GM21723 (cell line): ENCODE data around the gene TRPM3.

Experiments
- ATAC-seq: cut with Tn5 transposase; IDR thresholded peaks from one replicate; pipeline ENCODE4 v1.9.1; 2021; ENCODE audit warnings: mild to moderate bottlenecking, moderate library complexity; ENCODE audit not compliant: unreplicated experiment

The TRPM3 gene

DNA sequence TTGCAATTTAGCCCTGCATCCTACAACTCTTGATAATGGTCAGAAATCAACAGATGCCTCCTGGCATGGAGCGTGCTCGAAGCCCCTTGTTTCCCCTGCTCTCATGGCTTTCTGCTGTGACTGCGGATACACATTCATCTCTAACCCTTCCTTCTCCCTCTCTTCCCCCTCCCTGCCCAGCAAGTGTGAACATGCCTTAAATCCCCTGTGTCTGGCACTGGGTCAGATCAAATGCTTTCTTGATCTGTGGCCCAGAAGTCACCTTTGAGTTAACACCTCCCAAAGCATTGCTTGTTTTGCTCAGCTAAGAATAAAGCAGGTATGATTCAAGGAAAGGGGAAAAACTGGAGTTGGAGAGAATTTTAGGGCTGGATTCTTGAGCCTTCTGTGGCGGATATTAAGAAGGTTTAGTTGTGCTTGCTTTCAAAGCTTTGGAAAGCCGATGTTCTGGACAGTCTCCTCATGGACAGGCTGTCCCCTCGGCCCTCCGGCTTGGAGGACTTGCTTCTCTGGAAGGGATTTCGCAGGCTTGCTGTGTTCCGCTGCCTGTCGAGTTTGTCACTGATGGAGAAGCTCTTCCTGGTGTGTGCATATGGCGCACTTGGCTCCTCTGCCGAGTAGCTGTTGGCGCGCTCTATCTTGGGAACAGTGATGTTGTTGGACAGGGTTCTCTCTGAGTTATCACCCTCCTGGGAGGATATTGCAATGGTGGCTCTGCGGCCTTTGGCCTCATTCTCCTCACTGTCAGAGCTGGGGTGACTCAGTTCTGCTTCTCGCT, 585.7 kb downstream of the TRPM3 start:
- no peak for ATAC-seq

DNA sequence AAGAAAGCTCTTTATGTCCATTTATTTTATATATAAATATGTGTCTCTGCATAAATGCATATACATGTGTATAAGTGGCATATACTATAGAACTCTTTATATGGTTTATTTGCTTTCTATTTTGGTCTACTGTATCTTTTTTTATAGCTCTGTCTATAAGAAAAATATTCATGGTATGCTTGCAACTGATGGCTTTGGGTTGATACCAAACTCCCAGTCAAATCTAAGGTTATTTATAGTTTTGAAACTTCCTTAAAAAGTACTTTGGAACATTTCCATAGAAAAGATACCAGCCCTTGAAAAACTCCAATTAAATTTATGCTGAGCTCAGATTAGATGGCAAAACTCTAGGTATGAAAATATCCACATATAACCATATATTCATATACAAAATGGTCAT, 587.0 kb downstream of the TRPM3 start:
- no peak for ATAC-seq

DNA sequence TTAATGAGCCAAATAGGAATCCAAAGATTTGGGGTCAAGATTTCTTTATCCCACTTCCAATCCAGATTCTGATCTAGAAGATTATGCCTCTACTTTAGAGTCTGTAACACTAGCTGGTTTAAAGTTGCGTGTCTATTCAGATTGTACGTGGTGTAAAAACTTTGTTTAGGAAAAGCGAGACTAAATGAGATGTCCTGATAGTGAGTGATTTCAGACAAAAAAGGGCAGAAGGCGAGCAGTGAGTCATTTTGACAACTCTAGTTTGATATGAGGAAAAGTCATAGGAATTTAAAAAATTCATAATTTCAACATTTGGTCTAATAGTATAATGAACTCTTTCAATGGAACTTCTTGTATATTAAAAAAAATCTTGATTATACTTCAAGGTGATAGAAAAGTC, 587.4 kb downstream of the TRPM3 start:
- ATAC-seq: no peak

DNA sequence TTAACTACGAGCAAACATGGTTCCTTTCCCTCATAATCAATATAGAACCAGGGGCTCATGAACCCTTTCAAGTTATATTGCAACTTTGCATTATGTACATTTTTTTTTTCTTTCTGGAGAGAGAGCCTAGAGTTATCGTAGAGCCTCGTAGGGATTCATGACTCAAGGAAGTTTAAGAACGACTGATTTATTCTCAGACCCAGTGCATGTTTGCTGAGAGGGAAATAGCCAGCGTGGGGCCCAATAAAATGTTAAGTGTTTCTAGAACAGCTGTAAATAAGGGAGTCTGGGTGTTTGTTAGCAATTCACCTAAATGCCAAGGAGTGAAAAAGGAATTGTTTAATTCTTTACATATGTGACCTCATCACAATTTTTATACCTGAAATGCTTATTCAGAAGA, 587.9 kb downstream of the TRPM3 start:
- no peak for ATAC-seq

DNA sequence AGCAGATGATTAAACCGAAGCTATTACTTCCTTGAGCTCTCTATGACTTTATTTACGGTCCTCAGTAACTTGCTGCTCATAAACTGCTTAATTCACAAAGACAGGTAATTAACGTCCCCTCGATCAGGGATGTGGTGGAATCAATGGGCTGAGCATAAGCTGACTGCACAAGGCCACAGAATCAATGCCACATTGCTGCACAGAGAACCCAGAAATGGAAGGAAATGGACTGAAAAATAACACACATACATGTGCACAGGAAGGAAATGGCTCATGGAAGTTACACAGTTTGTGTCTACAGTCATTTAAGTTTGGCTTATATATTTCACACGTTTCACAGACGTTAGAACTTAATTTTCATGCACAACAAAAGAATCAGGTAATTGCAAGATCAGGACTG, 588.7 kb downstream of the TRPM3 start:
- no peak for ATAC-seq

DNA sequence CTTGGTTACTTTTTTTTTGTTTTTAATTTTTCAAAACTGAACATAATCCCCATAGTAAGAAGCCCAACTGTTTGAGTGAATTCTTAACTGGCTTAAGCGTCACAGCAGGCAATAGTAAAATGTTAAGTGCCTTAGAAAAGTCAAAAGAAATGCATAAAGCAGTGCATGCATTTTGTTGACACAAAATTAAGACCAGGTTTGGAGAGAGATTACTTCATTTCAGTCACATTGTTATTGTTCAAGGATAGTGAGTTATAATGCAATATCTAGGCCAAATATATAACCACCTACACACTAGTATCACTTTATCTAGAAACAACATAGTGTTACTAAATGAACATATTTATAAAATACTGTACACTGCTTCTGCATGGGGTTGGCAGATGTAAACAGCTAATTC, 590.1 kb downstream of the TRPM3 start:
- no peak for ATAC-seq

DNA sequence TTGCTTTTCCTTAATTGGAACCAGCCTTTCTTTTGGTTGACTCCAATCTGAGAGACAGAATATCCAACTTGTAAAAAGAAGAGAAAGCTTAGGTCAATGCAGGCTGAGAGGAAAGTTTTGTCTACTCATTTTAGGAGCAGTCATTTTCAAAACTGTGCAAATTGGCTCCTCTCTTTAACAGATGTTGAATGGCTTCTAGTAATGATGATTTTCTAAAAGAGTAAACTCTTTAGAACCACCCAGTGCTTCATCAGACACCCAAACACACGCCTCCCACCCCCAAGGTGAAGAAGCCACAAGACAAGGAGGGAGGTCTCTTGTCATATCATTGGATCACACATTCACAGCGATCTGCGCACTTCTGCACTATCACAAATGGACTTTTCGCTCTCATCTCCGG, 590.7 kb downstream of the TRPM3 start:
- ATAC-seq: no peak

DNA sequence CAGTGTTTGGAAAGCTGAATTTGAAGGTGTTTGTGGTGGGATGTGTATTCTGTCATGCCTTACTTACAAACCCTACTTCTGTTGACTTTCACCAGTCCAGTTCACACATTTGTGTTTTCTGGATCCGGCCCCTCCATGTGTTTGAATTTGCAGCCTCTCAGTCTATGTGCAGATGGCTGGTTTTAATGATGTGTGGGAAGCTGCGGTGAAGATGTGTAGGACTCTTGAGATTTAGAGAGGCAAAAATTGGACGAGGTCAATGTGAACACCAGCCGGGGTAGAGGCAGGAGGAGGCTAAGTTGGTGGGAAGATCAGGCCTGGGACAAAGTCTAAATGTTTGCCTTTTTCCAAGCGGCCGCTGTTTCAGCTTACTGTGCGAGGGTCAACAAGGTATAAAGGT, 591.6 kb downstream of the TRPM3 start:
- no peak for ATAC-seq

DNA sequence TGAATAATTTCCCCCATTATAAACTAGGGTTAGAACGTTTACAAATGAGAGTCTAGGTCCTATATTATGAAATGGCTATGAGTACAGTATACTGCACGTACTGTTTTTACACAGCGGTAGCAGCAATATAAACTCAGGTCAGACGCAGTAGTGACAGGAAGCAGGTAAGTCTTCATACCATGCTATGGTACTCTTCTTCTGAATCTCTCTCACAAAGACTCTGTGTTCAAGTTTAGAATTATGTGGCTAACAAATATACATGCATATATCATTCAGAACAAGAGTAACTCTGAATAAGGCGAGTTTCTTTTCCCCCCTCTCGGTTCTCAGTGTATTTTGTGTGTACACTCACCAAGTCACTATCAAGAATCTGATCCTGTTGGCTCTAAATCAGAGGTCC, 592.0 kb downstream of the TRPM3 start:
- ATAC-seq: no peak

DNA sequence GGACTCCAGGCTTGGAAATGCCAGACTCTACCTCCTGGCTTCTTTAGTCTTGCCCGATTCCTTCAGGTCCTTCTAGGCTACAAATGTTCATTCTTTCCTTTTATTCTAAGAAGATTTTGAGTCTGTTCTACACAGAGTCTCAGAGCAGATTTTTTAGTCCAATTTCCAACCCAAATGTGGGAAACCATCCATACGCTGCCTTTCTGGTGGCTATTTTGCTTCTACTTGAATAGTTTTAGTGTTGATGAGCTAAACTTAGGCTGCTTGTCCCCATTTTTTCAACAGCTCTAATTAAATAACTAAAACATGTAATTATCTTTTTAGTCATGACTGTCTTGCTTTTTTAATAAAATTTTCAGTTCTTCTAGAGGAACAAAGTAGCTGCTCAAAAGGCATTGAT, 594.5 kb downstream of the TRPM3 start:
- ATAC-seq: no peak

DNA sequence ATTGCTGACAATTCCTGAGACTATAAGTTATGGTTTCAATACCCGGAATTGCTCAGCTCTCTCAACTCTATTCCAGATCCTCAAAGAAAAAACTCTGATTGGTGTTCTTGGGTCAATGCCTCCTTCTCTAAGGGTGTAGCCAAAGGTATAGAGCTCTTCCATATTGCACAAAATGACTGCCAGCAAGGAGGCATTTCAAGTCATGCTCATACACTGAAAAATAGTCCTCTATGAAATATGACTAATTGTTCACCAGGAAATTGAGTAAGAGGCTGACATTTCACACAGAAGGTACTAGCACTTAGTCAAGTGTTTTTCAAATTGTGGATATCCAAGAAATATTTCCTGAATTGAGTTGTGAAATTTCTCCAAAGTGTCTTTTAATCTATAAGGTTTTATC, 595.9 kb downstream of the TRPM3 start:
- no peak for ATAC-seq

DNA sequence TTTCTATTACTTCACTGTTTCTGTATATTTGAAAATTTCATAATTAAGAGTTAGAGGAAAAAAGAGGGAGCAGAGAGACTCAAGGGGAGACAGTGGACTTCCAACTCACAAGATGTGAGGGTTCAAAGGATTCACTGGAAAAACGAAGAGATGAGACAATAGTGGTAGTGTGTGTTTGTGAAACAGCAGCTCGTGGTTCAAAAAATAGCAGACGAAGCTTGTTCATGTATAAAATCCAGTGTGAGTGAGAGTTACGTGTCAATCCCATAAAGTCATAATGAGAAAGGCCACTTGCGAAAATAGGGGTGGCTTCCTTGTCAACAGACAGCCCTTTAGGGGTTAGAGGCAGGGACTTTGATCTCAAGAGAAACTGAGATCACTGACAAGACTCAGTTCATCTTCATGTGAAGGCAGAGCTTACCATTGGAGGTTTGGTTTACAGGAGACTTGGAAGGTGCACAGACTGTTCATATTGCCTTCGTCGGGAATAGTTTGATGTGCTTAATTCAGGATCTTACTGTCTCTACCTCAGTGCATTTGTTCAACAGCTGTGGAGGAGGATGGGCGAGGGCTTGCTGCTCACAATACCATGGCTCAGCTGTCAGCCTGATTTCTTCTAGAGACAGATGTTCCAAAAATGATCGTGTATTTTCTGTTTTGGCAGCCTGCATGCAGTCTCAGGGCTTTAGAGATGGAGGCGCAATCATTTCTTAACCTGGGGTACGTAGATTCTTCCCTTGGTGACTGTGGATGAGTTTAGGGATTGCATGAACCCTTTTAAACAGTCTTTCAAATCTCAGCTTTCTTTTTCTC, 601.3 kb downstream of the TRPM3 start:
- peak; percentile 84 for ATAC-seq

DNA sequence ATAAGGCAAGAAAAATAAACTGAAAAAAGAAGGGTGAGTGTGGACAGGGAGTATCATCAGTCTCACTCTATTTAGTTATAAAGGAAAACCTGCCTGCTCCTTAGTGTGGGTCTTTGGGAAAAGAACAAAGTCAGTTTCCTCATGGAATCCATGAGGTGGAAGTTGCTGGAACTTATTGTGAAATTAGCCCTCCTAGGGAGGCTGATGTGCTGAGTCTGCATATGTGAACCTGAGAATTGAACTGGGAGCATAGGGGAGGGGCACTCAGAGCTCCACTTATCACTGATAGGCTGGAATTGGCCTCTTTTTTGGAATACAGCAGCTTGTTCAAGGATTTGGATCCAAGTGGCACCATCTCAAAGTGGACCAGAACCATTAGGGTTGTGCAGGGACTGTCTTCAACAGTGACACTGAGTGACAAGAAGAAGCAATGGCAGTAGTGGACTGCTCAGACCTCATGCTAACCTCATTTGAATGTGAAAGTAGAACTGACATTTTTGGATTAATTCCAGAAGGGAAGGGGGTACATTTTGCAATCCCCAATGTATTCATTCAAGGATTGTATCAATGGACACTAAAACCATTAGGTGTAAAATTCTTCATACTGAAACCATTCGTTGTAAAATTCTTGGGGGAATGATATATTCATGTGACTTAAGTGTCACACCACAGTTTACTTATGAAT, 603.4 kb downstream of the TRPM3 start:
- ATAC-seq: no peak

DNA sequence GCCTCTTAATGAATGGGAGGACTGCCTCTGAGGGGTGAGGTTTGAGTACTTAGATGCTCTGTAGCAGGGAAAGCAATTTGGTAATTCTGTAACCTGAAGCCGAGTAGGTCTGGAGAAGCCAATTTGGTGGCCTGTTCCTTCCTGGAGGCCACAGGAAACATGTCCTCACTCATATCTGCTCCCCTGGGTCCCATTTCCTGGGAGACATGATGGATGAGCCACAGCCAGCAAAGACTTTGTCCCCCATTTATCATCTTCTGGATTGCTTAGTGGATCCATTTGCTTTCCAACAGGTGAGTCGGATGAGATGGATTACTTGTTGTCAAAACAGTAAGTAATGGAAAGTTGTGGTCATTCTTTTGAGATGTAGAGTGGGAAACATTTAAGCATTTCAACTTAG, 607.1 kb downstream of the TRPM3 start:
- ATAC-seq: no peak

DNA sequence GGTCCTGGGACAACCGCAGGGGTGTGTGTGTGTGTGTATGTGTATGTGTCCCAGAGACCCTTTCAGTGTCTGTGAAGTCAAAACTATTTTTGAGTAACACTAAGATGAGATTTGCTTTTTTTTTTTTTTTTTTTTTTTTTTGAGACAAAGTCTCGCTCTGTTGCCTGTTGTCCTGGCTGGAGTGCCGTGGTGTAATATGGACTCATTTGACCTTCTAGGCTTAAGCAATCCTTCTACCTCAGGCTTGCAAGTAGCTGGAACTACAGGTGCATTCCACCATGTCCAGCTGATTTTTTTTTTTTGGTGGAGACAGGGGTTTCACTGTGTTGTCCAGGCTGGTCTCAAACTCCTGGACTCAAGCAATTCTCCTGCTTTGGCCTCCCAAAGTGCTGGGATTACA, 609.6 kb downstream of the TRPM3 start:
- no peak for ATAC-seq

DNA sequence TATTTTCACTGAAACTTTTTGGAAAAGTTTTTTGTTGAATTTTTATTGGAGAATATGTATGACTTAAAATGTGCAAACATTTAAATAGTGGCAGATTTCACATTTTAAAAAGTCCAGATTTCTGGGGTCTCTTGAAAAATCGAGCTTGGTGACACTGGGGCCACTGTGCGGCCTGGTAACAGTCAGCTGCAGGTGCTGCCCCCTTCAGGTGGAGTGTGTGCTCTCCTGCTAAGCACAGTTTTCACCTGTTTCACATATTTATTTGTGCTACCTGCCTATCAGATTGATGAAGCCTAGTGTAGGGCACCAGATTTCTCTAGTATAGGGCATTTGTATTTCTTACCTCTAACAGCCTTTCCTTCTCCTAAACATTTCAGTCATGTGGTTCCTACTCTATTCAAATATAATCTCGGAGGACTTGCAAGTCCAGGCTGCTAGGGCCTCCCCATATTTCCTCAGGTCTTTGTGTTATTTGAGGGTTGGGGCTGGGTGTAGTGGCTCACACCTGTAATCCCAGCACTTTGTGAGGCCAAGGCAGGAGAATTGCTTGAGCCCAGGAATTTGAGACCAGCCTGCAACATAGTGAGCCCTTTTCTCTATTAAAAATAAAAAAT, 611.2 kb downstream of the TRPM3 start:
- ATAC-seq: no peak

DNA sequence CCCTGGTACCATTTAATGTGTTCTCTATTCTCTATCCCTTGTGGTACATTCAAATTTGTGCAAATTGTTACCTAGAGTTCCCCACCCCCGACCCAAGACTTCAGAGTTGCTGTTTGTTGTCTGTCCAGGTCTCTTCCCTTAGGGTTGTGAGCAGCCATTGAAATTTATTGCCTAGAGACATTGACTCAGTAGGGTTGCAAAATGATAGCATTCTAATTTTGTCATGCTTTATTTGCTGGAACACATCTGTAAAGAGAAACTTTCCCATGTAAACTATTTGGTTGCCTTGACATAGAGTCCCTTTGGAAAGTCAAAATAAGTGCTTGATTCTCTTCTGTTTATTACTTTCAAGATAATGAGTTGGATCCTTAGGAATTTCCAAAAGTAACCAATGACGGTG, 615.3 kb downstream of the TRPM3 start:
- no peak for ATAC-seq

DNA sequence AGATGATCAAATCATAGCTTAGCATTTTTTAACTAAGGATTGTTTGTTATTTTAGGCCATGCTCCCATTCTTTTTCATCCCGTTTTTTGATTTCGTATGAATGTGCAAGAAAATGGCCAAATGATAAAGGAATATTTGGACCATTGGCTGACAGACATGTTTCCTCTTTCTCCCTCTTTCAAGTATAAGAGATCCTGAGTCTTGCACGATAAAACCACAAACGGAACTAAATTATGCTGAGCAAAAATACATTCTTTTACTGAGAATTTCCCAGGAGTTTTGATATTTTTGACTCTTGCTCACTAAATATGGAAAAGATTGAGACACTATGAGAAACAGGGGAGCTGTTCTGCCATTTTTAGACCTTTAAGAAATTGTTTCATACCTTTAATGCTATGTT, 616.6 kb downstream of the TRPM3 start:
- ATAC-seq: no peak

DNA sequence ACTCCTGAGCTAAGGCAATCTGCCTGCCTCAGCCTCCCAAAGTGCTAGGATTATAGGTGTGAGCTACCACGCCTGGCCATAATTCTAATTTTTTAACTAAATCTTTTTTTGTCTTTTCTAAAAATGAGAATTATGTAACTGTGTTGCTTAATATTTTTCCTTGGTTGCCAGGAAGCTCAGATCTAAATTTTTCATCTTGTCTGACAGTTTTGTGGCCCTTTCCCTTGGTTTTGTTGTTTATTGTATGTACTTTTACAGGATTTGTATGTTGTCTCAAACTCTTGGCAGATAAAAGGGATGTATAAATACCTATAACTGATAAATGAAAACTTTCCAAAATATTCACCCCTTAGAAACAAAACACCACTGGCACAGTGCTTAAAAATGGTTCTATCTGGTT, 618.7 kb downstream of the TRPM3 start:
- ATAC-seq: no peak

DNA sequence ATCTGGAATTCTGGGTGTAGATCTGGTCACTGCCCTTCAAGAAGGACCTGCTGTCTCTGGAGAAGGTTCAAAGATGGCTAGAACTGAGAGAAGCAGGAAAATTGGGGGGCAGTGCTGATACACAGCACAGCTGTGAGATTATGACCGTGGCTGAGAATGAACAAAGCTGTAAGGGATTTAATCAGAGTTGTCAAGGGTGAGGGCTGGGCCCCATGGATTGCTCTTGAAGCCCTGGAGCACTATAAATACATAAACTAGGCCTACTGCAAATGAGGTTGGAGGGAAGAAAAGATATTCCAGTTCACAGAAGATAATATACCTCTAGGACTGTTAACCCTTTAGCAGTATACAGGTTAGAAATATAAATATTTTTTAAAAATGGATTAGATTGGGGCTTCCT, 620.6 kb downstream of the TRPM3 start:
- ATAC-seq: no peak

DNA sequence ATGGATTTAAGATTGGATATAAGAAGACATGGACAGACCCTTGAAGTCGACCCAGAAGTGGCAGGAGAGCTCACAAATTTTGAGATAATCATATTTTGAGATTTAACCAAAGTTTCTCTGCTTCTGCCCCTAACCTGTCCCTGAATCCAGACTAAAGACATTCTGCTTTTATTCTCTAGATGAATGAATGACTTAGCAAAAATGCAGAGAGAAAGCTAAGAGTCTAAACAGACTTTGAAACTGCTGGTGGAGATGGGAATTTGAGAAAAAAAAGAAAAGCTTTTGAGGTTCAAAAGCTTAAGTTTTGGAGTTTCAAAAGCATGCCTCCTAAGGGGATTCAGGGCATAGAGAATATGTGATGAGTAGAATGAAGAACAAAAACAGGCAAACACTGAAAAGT, 621.8 kb downstream of the TRPM3 start:
- no peak for ATAC-seq

DNA sequence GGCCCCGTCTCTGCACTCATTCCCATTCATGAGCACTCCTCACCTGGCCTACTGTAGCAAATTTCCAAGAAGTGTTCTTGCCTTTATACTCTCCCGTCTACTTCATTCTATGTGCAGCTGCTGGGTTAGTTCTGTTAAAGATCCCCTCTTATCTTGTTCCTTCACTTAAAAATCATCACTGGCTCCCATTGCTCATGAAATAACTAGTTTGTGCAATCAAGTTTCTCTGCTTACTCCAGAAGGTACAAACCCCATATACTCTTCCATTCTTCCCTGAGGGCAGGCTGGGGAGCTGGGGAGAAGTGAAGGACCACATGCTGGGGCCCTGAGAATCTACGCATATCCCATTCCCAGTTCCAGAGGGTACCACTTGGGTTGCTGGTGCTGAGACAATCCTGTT, 622.6 kb downstream of the TRPM3 start:
- no peak for ATAC-seq
